ENCODE measurements around the gene BMPR1A. TPM values are rescaled to one million over a fixed set of nuclear protein-coding genes. Genes with fewer than 3 reads are reported as not detected.

The BMPR1A gene
- total and polyA plus RNA-seq, 4 donors: 2.2 to 16.0 (median 8.9) TPM

- H3K4me1 ChIP-seq (ENCODE audit: control insufficient read depth in 4 of 4, insufficient read depth in 4 of 4, low read length in 3 of 4): no peaks in the 10 kb centered on the region
- TF ChIP-seq, protein P1, sequence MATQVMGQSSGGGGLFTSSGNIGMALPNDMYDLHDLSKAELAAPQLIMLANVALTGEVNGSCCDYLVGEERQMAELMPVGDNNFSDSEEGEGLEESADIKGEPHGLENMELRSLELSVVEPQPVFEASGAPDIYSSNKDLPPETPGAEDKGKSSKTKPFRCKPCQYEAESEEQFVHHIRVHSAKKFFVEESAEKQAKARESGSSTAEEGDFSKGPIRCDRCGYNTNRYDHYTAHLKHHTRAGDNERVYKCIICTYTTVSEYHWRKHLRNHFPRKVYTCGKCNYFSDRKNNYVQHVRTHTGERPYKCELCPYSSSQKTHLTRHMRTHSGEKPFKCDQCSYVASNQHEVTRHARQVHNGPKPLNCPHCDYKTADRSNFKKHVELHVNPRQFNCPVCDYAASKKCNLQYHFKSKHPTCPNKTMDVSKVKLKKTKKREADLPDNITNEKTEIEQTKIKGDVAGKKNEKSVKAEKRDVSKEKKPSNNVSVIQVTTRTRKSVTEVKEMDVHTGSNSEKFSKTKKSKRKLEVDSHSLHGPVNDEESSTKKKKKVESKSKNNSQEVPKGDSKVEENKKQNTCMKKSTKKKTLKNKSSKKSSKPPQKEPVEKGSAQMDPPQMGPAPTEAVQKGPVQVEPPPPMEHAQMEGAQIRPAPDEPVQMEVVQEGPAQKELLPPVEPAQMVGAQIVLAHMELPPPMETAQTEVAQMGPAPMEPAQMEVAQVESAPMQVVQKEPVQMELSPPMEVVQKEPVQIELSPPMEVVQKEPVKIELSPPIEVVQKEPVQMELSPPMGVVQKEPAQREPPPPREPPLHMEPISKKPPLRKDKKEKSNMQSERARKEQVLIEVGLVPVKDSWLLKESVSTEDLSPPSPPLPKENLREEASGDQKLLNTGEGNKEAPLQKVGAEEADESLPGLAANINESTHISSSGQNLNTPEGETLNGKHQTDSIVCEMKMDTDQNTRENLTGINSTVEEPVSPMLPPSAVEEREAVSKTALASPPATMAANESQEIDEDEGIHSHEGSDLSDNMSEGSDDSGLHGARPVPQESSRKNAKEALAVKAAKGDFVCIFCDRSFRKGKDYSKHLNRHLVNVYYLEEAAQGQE (IDR thresholded peaks at IDR 0.05): no peak
- TF ChIP-seq FOXA2 (IDR thresholded peaks at IDR 0.05): no peak
- TF ChIP-seq EGR1 (IDR thresholded peaks at IDR 0.05; ENCODE audit: low read depth in 2 of 2): no peak
These were observed 77.5 kb downstream of the BMPR1A start for GRCh38 chr10:86833969-86834368.

GRCh38 chr10:86836044-86836443 lies 79.6 kb downstream of the BMPR1A start:
- no peaks in the 10 kb centered on the region for H3K4me1 ChIP-seq (ENCODE audit: control insufficient read depth in 4 of 4, insufficient read depth in 4 of 4, low read length in 3 of 4)
- peaks cover 0 to 6% (median 0%) of the 10 kb centered on the region in 4 donors for H3K36me3 ChIP-seq (ENCODE audit: control insufficient read depth in 4 of 4, insufficient read depth in 3 of 4, low read depth in 1 of 4, low read length in 3 of 4)
- no peak overlapping the region for H3K9ac ChIP-seq (ENCODE audit: low read depth in 1 of 2, low read length in 2 of 2)
- H3K27ac ChIP-seq (ENCODE audit: low read depth in 1 of 2, low read length in 2 of 2): no peak overlapping the region
- no peaks in the 10 kb centered on the region for H3K9me3 ChIP-seq (ENCODE audit: control insufficient read depth in 4 of 4, low read length in 3 of 4)
- H3K4me3 ChIP-seq (ENCODE audit: low read depth in 1 of 3, low read length in 3 of 3): no peak overlapping the region
- no peaks in the 10 kb centered on the region for H3K27me3 ChIP-seq (ENCODE audit: control insufficient read depth in 4 of 4, insufficient read depth in 4 of 4, low read length in 3 of 4)
- TF ChIP-seq RXRA (IDR thresholded peaks at IDR 0.05) (no peak), HNF4A (conservative IDR thresholded peaks at IDR 0.05) (no peak), SP1 (IDR thresholded peaks at IDR 0.05) (no peak), CTCF (IDR thresholded peaks at IDR 0.05; ENCODE audit: low read depth, low read length, missing input control) (no peak), YY1 (IDR thresholded peaks at IDR 0.05) (no peak), HNF4G (IDR thresholded peaks at IDR 0.05) (no peak), FOXA1 (IDR thresholded peaks at IDR 0.05) (no peak), GABPA (IDR thresholded peaks at IDR 0.05 in 1 of 2, conservative IDR thresholded peaks at IDR 0.05 in 1 of 2) (no peak), TAF1 (conservative IDR thresholded peaks at IDR 0.05) (no peak), ZBTB33 (IDR thresholded peaks at IDR 0.05) (no peak), FOXA2 (IDR thresholded peaks at IDR 0.05) (no peak), EGR1 (IDR thresholded peaks at IDR 0.05; ENCODE audit: low read depth in 2 of 2) (no peak), MAX (IDR thresholded peaks at IDR 0.05) (no peak), RAD21 (IDR thresholded peaks at IDR 0.05) (no peak), JUND (IDR thresholded peaks at IDR 0.05) (no peak), NR2F2 (IDR thresholded peaks at IDR 0.05) (no peak)
- TF ChIP-seq, protein P2, sequence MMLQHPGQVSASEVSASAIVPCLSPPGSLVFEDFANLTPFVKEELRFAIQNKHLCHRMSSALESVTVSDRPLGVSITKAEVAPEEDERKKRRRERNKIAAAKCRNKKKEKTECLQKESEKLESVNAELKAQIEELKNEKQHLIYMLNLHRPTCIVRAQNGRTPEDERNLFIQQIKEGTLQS (IDR thresholded peaks at IDR 0.05): no peak
- TF ChIP-seq, protein P1 (IDR thresholded peaks at IDR 0.05): no peak
- no peak for DNase-seq (ENCODE audit: low spot score)
- 87% methylated on average over 1 of the region's 1 CpG for WGBS

More at GRCh38 chr10:86833969-86834368, 77.5 kb downstream of the BMPR1A start:
- H3K27ac ChIP-seq (ENCODE audit: low read depth in 1 of 2, low read length in 2 of 2): no peak overlapping the region
- no peak for DNase-seq (ENCODE audit: low spot score)
- no peak overlapping the region for H3K4me3 ChIP-seq (ENCODE audit: low read depth in 1 of 3, low read length in 3 of 3)
- H3K36me3 ChIP-seq (ENCODE audit: control insufficient read depth in 4 of 4, insufficient read depth in 3 of 4, low read depth in 1 of 4, low read length in 3 of 4): no peaks in the 10 kb centered on the region
- H3K9me3 ChIP-seq (ENCODE audit: control insufficient read depth in 4 of 4, low read length in 3 of 4): no peaks in the 10 kb centered on the region
- no peak overlapping the region for H3K9ac ChIP-seq (ENCODE audit: low read depth in 1 of 2, low read length in 2 of 2)
- no peaks in the 10 kb centered on the region for H3K27me3 ChIP-seq (ENCODE audit: control insufficient read depth in 4 of 4, insufficient read depth in 4 of 4, low read length in 3 of 4)
